ENCODE data around the gene SMYD3. TPM values are rescaled to one million over a fixed set of nuclear protein-coding genes. Genes with fewer than 3 reads are reported as not detected.

SMYD3 gene
- total and polyA plus RNA-seq, 10 of the 15 experiments (the other 5 are each of a cell fraction or from before 2014, with no cell fraction given): 18.3 to 54.0 (median 24.8) TPM

- no peak for TF ChIP-seq TARDBP (IDR thresholded peaks at IDR 0.05; ENCODE audit: borderline replicate concordance)
- no peak for TF ChIP-seq SIX5 (IDR thresholded peaks at IDR 0.05; ENCODE audit: low read depth, low read length, severe bottlenecking)
- no peak for TF ChIP-seq ATF7 (IDR thresholded peaks at IDR 0.05; ENCODE audit: low read depth)
- TF ChIP-seq NR2F1 (conservative IDR thresholded peaks at IDR 0.05): no peak
- no peak for TF ChIP-seq STAT1 (conservative IDR thresholded peaks at IDR 0.05)
- no peak for TF ChIP-seq PAX5 (IDR thresholded peaks at IDR 0.05; ENCODE audit: borderline replicate concordance, low read depth, low read length)
- TF ChIP-seq, protein P1, sequence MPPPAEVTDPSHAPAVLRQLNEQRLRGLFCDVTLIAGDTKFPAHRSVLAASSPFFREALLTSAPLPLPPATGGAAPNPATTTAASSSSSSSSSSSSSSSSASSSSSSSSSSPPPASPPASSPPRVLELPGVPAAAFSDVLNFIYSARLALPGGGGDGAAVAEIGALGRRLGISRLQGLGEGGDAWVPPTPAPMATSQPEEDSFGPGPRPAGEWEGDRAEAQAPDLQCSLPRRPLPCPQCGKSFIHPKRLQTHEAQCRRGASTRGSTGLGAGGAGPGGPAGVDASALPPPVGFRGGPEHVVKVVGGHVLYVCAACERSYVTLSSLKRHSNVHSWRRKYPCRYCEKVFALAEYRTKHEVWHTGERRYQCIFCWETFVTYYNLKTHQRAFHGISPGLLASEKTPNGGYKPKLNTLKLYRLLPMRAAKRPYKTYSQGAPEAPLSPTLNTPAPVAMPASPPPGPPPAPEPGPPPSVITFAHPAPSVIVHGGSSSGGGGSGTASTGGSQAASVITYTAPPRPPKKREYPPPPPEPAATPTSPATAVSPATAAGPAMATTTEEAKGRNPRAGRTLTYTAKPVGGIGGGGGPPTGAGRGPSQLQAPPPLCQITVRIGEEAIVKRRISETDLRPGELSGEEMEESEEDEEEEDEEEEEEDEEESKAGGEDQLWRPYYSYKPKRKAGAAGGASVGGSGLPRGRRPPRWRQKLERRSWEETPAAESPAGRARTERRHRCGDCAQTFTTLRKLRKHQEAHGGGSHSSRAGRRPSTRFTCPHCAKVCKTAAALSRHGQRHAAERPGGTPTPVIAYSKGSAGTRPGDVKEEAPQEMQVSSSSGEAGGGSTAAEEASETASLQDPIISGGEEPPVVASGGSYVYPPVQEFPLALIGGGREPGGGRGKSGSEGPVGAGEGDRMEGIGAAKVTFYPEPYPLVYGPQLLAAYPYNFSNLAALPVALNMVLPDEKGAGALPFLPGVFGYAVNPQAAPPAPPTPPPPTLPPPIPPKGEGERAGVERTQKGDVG (CRISPR knock-in tag; IDR thresholded peaks at IDR 0.05): no peak
Measured at GRCh38 chr1:246086191-246086590, 420.9 kb downstream of the SMYD3 start (continued).

- in situ Hi-C loops (cut with MboI): no loop called here
- intact Hi-C loops (cut with micrococcal nuclease; ENCODE audit: unreplicated experiment): no loop called here
- SMC1A ChIA-PET (ENCODE audit: uncharacterized antibody, unreplicated experiment): no interaction called here
- TF ChIP-seq DPF2 (IDR thresholded peaks at IDR 0.05) (no peak), WRNIP1 (IDR thresholded peaks at IDR 0.05; ENCODE audit: borderline replicate concordance, low read depth, low read length) (no peak), RELA (IDR thresholded peaks at IDR 0.05; ENCODE audit: borderline replicate concordance, partially characterized antibody) (no peak), TCF3 (IDR thresholded peaks at IDR 0.05; ENCODE audit: borderline replicate concordance, insufficient read depth, low read depth, low read length) (no peak), ZNF384 (IDR thresholded peaks at IDR 0.05; ENCODE audit: borderline replicate concordance, low read depth, low read length) (no peak)
- TF ChIP-seq, protein P2, sequence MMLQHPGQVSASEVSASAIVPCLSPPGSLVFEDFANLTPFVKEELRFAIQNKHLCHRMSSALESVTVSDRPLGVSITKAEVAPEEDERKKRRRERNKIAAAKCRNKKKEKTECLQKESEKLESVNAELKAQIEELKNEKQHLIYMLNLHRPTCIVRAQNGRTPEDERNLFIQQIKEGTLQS (IDR thresholded peaks at IDR 0.05; ENCODE audit: borderline replicate concordance, extremely low read depth, low read depth, low read length): no peak
- TF ChIP-seq, protein P3, sequence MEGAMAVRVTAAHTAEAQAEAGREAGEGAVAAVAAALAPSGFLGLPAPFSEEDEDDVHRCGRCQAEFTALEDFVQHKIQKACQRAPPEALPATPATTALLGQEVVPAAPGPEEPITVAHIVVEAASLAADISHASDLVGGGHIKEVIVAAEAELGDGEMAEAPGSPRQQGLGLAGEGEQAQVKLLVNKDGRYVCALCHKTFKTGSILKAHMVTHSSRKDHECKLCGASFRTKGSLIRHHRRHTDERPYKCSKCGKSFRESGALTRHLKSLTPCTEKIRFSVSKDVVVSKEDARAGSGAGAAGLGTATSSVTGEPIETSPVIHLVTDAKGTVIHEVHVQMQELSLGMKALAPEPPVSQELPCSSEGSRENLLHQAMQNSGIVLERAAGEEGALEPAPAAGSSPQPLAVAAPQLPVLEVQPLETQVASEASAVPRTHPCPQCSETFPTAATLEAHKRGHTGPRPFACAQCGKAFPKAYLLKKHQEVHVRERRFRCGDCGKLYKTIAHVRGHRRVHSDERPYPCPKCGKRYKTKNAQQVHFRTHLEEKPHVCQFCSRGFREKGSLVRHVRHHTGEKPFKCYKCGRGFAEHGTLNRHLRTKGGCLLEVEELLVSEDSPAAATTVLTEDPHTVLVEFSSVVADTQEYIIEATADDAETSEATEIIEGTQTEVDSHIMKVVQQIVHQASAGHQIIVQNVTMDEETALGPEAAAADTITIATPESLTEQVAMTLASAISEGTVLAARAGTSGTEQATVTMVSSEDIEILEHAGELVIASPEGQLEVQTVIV (IDR thresholded peaks at IDR 0.05; ENCODE audit: borderline replicate concordance, partially characterized antibody): no peak
Measured at GRCh38 chr1:246083416-246083815, 423.7 kb downstream of the SMYD3 start.

More at GRCh38 chr1:246083416-246083815, 423.7 kb downstream of the SMYD3 start:
- Histone ChIP-seq H3K4me3 (no peak overlapping the region), H3K36me3 (ENCODE audit: control insufficient read depth in 2 of 2, insufficient read depth in 2 of 2, low read length in 1 of 2) (no peaks in the 10 kb centered on the region), H3K9me3 (replicated peaks; ENCODE audit: control insufficient read depth, insufficient read depth, low read length) (no peaks in the 10 kb centered on the region; the same call in 2 of the 3 replicates), H3K27me3 (replicated peaks in 1 of 2; ENCODE audit: control insufficient read depth in 2 of 2, insufficient read depth in 2 of 2, low read length in 1 of 2) (no peaks in the 10 kb centered on the region), H3K79me2 (ENCODE audit: control insufficient read depth, insufficient read depth, low read length) (no peaks in the 10 kb centered on the region), H3K27ac (ENCODE audit: control insufficient read depth, insufficient read depth) (no peak overlapping the region), H3K4me1 (ENCODE audit: control insufficient read depth, insufficient read depth, low read length) (no peaks in the 10 kb centered on the region), H2AFZ (ENCODE audit: control insufficient read depth, low read depth, low read length) (no peak overlapping the region), H3K9ac (ENCODE audit: control insufficient read depth, insufficient read depth, low read length) (no peak overlapping the region), H3K4me2 (ENCODE audit: control insufficient read depth, insufficient read depth) (no peak overlapping the region), H4K20me1 (ENCODE audit: control insufficient read depth, insufficient read depth) (no peaks in the 10 kb centered on the region)
- WGBS (ENCODE audit: insufficient coverage, insufficient replicate concordance, low lambda C conversion rate, missing lambda C conversion rate): over 99% methylated on average over 9 of the region's 9 CpGs
- DNase-seq (ENCODE audit: low read depth, low spot score) (no peak), ATAC-seq (no peak), FAIRE-seq (no peak)
- ChIA-PET POLR2A (no interaction called here), CTCF (no interaction called here), RAD21 (ENCODE audit: unreplicated experiment) (no interaction called here)
- BruUV-seq (replicated peaks): no TSS peak
